SK-N-MC (cell line): ENCODE results near the gene MRPS34.

Source experiments
- EZH2 ChIP-seq: fragments of 200-600 bp; sonication (generic); IDR thresholded peaks from one replicate; pipeline ENCODE4 v1.6.1; 2017; ENCODE audit warnings: antibody characterized with exemption
- FOXP2 ChIP-seq: optimal IDR thresholded peaks from 2 replicates; pipeline ENCODE3; 2011; ENCODE audit warnings: mild to moderate bottlenecking, moderate library complexity; ENCODE audit not compliant: insufficient read depth; ENCODE audit errors: extremely low read length, control extremely low read depth
- POLR2AphosphoS5 ChIP-seq: IDR thresholded peaks from 2 replicates; pipeline ENCODE4 v1.6.1; 2012; ENCODE audit warnings: mild to moderate bottlenecking, low read depth, low read length, borderline replicate concordance

DNA sequence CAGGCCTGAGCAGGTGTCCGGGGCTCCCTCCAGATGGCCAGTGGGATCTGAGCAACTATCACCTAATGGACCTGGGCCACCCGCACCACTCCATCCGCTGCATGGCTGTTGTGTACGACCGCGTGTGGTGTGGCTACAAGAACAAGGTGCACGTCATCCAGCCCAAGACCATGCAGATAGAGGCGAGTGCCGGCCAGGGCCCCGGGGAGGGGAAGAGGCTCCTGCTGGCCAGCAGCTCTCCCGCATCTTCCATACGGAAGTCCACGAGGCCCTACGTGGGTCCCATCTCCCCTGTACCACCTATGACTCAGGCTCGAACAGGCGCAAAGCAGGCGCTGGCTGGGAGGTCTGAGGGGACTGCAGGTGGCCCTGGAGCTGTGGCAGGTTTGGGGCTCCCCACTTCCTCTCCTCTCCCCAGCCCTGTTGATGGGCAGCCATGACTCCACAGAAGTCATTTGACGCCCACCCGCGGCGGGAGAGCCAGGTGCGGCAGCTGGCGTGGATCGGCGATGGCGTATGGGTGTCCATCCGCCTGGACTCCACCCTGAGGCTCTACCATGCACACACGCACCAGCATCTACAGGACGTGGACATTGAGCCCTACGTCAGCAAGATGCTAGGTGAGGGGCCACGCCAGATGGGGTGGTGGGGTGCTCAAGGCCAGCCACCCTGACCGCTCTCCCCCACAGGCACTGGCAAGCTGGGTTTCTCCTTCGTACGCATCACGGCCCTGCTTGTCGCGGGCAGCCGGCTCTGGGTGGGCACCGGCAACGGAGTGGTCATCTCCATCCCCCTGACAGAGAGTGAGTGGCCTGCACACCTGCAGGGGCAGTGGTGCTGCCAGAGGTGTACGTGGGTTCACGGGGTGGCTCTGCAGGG, 5.6 kb downstream of the MRPS34 start:
- TF ChIP-seq POLR2AphosphoS5, result no peak
- TF ChIP-seq EZH2, result no peak
- no peak for TF ChIP-seq FOXP2
